Middle frontal gyrus (tissue), 1 donor: ENCODE data around the gene CLCF1.
"Not testable (repeated sequence)": the region's sequence is repeated elsewhere in the genome, so short reads cannot be mapped to it uniquely, and the experiment has no call there.

ENCODE experiments used
- DNase-seq: peaks from one replicate; pipeline ENCODE4 v3.0.0-alpha.2; 2015; ENCODE audit warnings: low spot score; ENCODE audit errors: extremely low spot score

The CLCF1 gene

DNA sequence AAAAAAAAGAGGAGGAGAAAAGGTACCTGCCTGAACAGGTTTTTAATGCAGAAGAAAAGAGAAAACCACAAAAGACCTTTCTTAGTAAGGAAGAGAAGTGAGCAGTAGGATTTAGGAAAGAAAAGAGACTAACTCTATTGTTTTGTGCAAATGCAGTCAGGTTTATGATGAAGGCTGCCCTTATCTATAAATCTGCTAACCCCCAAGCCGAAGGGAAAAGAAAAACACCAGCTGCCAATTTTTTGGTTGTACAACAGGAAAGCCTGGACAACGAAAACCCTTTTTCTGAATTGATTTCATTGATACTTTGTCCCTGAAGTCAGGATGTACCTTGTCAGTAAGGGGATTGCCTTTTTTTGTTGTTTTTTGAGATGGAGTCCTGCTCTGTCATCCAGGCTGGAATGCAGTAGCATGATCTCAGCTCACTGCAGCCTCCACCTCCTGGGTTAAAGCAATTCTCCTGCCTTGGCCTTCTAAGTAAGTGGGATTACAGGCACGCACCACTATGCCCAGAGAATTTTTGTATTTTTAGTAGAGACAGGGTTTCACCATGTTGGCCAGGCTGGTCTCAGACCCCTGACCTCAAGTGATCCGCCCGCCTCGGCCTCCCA is 41.2 kb downstream of the CLCF1 start:
- DNase-seq: no peak

DNA sequence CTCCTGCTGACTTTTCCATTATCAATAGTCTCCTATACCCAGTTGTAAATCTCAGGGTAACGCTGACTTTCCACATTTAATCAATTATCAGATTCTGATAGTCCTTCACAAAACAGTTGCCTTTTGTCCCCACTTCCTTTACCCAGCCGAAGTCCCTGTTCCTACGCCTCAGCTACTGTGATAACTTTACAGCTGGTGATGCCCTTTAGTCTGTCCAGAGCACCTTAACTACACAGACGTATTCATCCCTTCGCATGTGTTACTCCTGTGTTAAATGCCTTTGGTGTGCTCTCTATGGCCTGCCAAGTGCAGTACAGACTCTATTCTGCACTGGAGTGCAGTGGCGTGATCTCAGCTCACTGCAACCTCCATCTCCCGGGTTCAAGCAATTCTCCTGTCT is 49.9 kb downstream of the CLCF1 start:
- no peak for DNase-seq

DNA sequence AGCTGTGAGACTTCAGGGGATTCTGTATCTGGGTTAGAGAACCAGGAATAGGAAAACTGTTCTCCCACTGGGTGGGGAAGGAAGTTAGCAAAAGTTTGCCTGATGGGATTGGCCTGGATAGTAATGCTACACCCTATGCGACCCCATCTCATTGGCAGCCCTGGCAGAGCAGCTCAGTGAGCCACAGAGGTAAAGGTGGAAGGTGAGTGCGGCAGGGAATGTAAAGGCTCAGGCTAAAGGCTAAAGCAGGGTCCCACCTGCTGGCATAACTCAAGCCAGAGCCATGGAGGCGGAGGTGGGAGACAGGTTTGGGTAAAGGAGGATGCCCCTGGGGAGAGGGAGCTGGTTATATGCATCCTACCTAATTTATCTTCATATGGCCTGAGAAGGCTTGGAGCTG is 51.3 kb downstream of the CLCF1 start:
- DNase-seq: no peak

DNA sequence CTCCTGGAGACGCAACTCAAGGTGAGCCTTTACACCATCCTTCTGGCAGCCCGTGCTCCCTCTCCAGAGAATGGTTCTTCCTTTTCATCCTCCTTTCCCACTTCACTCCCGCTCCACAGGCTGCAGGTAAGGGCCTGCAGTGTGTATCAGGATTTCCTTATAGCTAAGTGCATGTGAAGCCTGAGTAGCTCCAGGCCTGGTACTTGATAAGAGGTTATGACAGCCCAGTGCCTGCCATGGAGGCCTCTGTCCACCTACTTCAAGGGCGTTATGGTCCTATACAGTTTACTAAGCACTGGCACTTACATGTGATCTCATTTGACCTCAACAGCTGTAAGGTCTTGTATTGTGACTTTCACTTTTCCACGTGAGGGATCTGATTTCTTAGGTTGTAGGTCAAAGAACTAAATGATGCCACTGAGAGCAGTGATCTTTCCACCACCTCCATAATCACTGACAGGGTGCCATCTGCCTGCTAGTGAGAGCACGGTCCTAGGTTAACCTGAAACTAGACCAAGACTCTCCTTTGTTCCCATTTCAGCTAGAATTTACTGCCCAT is 52.0 kb downstream of the CLCF1 start:
- DNase-seq: no peak

DNA sequence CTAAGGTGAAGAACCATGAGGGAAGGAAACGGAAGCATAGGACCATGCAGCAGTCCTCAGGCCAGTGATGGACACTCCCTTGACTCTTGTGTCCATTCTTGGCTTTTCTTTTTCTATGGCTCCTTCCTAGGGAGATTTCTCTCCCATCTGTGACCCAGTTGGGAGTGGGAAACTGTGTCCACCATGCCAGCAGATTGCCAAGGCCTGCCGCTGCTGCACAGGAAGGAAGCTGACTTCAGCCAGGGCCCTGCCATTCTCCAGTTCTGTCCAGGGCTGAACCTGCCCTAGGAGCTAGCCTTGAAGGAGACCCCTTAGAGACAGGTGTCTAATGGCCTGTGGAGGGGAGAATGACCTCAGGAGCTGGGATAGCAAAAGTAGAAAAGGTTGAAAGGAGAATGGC is 52.7 kb downstream of the CLCF1 start:
- DNase-seq: no peak

DNA sequence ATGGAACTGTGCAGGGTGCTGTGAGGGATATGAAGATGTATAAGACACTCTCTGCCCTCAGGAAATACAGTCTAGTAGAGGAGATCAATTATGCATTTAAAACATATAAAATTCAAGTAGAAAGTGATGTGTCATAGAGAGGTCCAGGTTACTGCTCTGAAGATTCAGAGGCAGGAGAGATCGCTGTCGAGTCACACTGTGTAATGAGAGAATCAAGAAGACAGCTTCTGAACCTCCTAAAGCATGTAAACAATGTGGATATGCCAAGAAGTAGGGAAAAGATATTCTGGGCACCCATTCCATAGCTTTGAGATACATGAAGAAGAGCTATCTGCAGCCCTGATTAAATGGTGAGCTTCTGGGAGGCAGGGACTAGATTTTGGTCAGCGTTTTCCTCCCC is 53.4 kb downstream of the CLCF1 start:
- DNase-seq: no peak

DNA sequence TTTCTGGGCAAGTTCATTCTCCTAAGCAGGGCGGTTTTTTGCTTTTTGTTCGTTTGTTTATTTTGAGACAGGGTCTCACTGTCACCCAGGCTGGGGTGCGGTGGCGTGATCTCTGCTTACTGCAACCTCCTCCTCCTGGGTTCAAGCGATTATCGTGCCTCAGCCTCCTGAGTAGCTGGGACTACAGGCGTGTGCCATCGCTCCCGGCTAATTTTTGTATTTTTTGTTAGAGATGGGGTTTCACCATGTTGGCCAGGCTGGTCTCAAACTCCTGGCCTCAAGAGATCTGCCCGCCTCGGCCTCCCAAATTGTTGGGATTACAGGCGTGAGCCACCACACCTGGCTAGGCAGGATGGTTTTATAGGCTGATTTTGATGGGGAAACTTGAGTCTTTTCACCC is 54.5 kb downstream of the CLCF1 start:
- not testable (repeated sequence) for DNase-seq

DNA sequence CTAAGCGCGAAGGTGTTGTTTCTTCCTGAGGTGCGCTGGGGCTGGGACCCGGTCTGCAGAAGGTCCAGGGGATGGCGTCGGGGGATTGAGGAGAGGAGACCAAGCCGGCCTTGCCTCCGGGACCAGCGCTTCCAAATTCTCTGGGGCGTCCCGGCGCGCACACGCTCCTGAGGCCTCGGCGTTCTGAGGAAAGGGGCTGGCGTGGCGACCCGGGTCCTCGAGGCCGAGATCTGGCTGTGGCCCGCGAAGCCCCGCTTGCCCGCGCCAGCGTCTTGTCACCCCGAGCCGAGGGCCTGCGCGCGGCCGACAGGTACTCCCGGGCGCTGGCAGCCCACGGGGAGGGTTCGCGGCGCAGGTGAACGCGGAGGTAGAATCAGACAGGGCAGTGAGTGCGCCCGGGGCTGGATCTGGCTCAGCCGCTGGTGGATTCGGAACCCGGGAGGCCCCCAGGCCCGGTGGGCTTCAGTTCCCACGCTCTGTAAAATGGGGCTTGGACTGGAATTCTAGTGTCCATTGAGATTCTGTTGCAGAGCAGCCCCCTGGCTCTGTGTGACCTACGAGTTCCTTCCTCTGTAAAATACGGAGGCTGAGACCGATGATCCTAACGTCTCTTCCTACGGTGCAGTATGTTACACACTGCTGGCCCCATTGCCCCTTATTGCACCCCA is 55.4 kb downstream of the CLCF1 start:
- no peak for DNase-seq

DNA sequence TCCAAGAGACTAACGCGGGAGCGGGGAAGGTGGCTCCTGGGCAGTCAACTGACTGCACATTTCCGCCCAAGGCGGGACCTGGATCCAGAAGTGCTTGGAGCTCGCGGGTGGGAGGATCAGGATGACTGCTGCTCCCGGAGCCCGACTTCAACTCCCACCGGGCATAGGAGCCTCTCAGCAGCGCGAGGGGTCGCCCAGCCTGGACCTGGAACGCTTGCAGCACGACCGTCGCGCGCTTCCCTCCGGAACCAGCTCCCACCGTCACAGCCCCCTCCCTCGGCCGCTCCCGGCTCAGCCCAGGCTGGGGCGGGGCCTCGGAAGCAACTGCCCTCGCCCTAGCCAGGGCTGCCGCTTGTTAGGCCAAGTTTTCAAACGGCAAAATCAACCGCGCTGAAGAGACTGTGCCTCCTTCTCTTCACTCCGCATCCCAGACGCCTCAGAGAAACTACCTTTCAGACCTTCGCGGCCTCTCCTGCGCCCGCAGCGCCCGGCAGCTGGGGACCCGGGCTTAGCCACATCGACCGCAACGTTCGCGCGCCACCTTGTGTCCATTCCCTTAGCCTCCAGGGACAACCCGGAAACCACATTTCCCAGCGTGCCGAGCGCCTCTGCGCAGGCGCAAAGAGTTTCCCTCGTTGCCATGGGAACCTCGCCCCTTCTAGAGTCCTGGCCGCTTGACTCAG is 56.1 kb downstream of the CLCF1 start:
- DNase-seq: peak; percentile 98

DNA sequence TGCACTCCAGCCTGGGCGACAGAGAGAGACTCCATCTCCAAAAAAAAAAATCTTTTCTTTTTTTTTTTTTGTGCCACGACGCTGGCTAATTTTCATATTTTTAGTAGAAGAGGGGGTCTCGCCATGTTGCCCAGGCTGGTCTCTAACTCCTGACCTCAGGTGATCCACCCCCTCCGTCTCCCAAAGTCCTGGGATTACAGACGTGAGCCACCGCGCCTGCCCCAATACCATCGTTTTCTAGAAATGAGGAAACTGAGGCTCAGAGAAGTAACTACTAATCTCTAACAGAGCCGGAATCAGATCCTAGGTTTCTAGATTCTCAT is 56.6 kb downstream of the CLCF1 start:
- DNase-seq: no peak

DNA sequence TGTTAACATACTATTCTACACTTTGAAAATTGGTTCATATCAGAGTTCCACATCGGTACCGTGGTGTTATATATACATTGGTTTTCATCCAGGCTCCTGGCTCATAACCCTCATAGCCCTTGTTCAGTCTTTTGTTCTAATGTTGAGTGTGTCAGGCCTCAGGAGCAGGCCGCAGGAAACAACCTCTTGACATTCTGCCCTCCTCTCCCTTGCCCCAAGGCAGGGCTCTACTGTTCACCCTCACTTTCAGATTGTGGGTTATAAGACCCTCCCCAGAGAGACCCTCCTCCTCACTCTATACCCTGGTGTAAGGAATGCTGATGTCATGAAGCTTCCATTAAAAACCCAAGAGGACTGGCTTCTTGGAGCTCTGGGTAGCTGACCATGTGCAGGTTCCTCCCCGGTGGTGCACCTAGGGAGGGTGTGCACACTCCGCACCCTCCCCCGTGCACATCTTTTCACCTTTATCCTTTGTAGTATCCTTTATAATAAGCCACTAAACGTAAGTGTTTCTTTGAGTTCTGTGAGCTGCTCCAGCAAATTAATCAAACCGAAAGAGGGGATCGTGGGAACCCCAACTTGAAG is 58.0 kb downstream of the CLCF1 start:
- no peak for DNase-seq

DNA sequence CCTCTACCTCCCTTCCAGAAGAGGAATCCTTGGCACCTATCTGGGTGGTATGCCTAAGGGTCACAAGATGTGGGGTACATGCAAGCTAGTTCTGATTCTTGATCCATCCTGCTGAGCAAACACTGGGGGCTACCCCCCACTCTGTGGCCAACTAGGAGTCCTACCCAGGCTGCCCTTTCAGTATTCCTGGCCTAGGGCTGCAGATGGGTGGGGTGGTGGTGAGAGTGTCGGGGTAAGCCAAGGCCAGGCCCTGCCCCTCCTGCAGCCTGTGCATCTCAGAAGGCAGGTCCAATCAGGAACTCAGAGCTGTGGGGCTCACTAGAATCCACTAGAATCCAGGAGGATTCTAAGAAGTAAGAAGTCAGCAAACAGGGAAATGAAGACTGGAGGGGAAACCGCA is 59.2 kb downstream of the CLCF1 start:
- DNase-seq: no peak
